ENCODE measurements around the gene OR2G6.
"Not testable (repeated sequence)": the region's sequence is repeated elsewhere in the genome, so short reads cannot be mapped to it uniquely, and the experiment has no call there.

The OR2G6 gene

GRCh38 chr1:248507773-248508172, at the start of gene OR2G6:
Gene OR2G6, plus strand, starts transcription at chr1:248508073. Its CDS starts 13,574 bp downstream, at chr1:248521647.
- not testable (repeated sequence) for DNase-seq

DNA sequence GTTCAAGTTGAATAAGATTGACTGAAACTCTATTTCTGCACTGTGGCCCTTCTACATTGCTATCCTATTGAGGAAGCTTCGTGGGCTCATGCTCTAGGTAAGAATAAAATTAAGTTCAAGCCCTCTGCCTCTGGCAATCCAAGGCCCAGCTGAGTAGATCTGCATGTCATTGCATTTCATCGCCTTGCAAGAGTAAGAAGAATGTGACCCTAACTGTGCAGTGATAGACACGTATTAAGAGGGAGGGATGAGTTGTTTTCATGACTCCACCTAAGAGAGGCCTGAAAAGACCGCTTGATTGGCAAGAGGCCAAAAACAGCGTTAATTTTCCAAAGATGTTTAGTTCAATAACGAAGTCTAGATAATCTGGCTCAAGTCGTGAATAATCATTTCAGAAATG, 48.8 kb upstream of the OR2G6 start:
- not testable (repeated sequence) for DNase-seq

DNA sequence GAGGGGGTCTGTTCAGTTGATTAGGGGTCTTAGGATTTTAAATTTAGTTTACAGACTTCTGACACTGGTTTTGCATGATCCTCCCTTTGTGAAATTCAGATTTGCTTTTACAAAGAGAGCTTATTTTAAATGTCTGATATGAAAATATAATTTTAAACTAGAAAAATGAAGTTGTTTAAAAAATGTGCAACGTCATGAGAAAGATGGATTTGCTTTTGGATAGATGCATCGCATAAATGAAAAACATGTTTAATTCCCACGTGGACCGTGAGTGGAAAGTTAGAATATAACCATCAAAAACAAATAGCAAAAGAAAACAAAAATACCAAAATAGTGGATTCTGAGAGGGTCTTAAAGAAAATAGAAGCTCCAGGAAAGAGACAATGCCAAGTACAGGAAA, 36.7 kb upstream of the OR2G6 start:
- no peak for DNase-seq

- DNase-seq = not testable (repeated sequence)
Measured at GRCh38 chr1:248472111-248472510, 35.8 kb upstream of the OR2G6 start.

GRCh38 chr1:248473051-248473450, 34.8 kb upstream of the OR2G6 start, which contains the start of gene OR2T3:
Gene OR2T3, plus strand, starts transcription at chr1:248473351. Its CDS starts 0 bp downstream, at chr1:248473351.
- DNase-seq = not testable (repeated sequence)

- DNase-seq = not testable (repeated sequence)
Measured at GRCh38 chr1:248475660-248476059, 32.2 kb upstream of the OR2G6 start.

GRCh38 chr1:248481686-248482579, 25.9 kb upstream of the OR2G6 start:
- DNase-seq = not testable (repeated sequence)

- DNase-seq = not testable (repeated sequence)
Measured at GRCh38 chr1:248488289-248488688, 19.6 kb upstream of the OR2G6 start, which contains the start of gene OR2T5. Gene OR2T5, plus strand, starts transcription at chr1:248488589. Its CDS starts 0 bp downstream, at chr1:248488589.

- not testable (repeated sequence) for DNase-seq
Measured at GRCh38 chr1:248496661-248497060, 11.2 kb upstream of the OR2G6 start.

- DNase-seq = not testable (repeated sequence)
Measured at GRCh38 chr1:248500305-248501035, 7.4 kb upstream of the OR2G6 start.

GRCh38 chr1:248510217-248510616, 2.3 kb downstream of the OR2G6 start:
- not testable (repeated sequence) for DNase-seq

DNA sequence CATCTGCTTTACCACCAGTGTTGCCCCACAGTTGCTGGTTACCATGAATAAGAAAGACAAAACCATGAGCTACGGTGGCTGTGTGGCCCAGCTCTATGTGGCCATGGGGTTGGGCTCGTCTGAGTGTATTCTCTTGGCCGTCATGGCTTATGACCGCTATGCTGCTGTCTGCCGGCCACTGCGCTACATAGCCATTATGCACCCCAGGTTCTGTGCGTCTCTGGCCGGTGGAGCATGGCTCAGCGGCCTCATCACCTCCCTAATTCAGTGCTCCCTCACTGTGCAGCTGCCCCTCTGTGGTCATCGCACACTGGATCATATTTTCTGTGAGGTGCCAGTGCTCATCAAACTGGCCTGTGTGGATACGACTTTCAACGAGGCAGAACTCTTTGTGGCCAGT, 14.0 kb downstream of the OR2G6 start:
- DNase-seq = no peak

DNA sequence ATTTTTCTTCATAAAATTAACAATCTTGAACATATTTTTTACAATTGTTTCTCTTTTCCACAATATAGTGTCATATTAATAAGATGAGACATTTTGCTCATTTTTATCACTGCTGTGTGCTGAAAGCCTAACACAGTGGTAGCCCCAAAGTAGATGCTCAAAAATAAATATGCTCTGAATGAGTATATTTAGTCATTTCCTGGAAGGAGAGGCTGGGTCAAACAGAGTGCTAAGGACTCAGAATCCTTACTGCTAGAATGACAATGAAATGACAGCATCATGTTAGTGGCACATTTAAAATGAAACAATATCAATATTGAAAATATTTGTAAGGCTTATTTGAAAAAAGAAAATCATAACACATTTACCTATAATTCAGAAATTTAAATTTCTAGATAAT, 29.6 kb downstream of the OR2G6 start:
- DNase-seq = not testable (repeated sequence)

GRCh38 chr1:248547383-248547782, 39.5 kb downstream of the OR2G6 start:
- DNase-seq = not testable (repeated sequence)

- not testable (repeated sequence) for DNase-seq
Measured at GRCh38 chr1:248551027-248551426, 43.2 kb downstream of the OR2G6 start.

GRCh38 chr1:248562672-248563071, 54.8 kb downstream of the OR2G6 start, which contains the start of gene OR2T29:
Gene OR2T29, minus strand, starts transcription at chr1:248562772. Its CDS starts 3,281 bp downstream, at chr1:248559491.
- not testable (repeated sequence) for DNase-seq

- DNase-seq = not testable (repeated sequence)
Measured at GRCh38 chr1:248565530-248566373, 57.9 kb downstream of the OR2G6 start.

DNA sequence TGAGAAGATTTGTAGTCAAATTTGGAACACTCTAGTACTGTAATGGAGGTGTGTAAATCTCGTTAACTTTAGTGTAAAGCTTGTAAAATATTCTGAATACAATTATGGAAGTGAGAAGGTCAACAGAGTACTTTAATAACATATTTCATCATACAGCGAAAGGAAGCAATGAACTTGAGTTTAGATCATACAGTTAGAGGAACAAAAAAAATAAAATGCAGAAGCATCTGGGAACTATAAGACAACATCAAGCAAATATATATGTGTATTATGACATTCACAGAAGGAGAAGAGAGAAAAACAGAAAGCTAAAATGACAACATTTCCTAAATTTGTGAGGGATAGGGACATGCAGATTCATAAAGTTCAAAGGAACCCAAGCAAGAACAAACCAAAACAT, 61.2 kb downstream of the OR2G6 start:
- not testable (repeated sequence) for DNase-seq

- DNase-seq = not testable (repeated sequence)
Measured at GRCh38 chr1:248570811-248571210, 62.9 kb downstream of the OR2G6 start.

GRCh38 chr1:248572049-248572448, 64.2 kb downstream of the OR2G6 start:
- DNase-seq = not testable (repeated sequence)

GRCh38 chr1:248573856-248574255, 66.0 kb downstream of the OR2G6 start:
- DNase-seq = not testable (repeated sequence)

DNA sequence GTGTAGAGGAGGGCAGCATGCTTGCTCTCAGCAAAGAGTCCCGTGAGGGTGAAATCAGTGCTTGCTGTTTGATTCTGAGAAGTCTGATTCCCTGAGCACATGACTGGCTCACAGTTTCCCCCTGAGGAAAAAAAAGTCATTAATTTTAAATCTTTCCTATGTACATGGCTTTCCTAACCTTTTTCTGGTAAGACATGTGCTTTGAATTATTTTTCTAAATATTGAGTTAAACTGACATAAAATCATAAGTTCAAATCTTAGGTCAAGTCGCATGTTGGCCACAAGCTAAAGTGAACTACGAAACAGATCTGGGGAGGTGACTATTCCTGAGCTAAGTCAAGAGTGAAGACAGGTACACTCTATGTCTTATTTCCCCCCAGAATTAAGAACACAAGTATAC, 66.8 kb downstream of the OR2G6 start, which contains the start of gene OR2T34:
TSS of gene OR2T34 (minus strand) at position 101 of the 400 bp plus-strand sequence. CDS start at position 101, 0 bp downstream.
- DNase-seq = not testable (repeated sequence)
